ENCODE results near the gene GPR141.

GPR141 gene

DNA sequence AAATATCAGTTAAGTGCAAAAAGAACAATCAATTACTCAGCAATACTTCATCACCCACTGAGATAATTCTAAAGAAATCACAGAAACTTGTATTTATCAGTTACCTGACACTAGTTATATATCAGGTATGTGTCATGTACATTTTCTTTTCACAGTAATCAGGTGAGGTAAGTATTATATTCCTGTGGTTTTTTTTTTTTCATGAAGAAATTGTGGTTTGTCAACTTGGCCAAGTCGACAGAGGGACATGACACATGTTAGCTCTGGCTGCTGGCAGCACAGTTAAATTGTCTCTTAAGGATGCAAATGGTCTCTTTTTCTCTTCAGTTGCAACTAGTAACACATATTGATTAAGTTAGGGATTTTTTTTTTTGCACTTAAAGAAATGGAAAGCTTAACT, 13.7 kb upstream of the GPR141 start:
- TF ChIP-seq, protein P1, sequence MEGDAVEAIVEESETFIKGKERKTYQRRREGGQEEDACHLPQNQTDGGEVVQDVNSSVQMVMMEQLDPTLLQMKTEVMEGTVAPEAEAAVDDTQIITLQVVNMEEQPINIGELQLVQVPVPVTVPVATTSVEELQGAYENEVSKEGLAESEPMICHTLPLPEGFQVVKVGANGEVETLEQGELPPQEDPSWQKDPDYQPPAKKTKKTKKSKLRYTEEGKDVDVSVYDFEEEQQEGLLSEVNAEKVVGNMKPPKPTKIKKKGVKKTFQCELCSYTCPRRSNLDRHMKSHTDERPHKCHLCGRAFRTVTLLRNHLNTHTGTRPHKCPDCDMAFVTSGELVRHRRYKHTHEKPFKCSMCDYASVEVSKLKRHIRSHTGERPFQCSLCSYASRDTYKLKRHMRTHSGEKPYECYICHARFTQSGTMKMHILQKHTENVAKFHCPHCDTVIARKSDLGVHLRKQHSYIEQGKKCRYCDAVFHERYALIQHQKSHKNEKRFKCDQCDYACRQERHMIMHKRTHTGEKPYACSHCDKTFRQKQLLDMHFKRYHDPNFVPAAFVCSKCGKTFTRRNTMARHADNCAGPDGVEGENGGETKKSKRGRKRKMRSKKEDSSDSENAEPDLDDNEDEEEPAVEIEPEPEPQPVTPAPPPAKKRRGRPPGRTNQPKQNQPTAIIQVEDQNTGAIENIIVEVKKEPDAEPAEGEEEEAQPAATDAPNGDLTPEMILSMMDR (conservative IDR thresholded peaks at IDR 0.05; ENCODE audit: low read length): no peak
- DNase-seq (ENCODE audit: low read depth): no peak
- no peak overlapping the region for H3K4me3 ChIP-seq (ENCODE audit: low read length)

DNA sequence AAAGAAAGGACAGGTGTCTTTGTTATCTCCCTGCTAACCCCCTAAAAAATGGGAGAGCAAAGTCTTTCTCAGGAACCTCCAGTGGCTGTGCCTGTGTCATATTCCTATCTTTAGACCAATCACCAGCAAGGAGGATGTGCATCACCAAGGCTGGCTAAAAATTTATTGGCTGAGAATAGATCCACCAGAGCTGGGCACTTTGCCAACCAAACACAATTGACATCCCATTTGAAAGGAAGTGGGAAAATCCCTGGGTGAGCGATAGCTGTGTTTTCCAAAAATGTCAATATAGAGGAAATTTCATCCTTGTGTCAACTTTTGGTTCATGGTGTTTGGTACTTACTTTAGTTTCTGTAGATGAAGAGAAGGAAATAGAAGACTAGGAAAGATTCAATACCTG, 13.1 kb upstream of the GPR141 start:
- H3K4me3 ChIP-seq (ENCODE audit: low read length): no peak overlapping the region
- DNase-seq (ENCODE audit: low read depth): no peak
- TF ChIP-seq, protein P1 (conservative IDR thresholded peaks at IDR 0.05; ENCODE audit: low read length): no peak

DNA sequence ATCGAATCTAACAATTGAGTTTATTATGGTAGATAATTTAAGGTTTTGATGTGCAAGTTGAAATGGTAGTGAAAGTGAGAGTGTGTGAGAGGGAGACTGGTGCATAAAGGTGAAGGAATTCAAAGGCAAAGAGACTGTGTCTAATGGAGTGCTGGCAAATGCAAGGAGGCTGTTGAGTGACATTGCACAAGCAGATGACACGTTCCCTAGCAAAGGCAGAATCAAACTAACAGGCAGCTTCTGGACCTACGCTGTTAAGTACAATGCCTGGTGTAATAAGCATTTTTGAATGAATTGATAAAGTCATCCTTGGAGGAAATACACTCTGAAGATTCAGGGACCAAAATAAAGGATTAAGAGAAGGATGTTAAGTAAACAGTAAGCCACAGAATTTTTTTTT, 11.7 kb upstream of the GPR141 start:
- no peak overlapping the region for H3K4me3 ChIP-seq (ENCODE audit: low read length)
- no peak for DNase-seq (ENCODE audit: low read depth)
- TF ChIP-seq, protein P1 (conservative IDR thresholded peaks at IDR 0.05; ENCODE audit: low read length): no peak

DNA sequence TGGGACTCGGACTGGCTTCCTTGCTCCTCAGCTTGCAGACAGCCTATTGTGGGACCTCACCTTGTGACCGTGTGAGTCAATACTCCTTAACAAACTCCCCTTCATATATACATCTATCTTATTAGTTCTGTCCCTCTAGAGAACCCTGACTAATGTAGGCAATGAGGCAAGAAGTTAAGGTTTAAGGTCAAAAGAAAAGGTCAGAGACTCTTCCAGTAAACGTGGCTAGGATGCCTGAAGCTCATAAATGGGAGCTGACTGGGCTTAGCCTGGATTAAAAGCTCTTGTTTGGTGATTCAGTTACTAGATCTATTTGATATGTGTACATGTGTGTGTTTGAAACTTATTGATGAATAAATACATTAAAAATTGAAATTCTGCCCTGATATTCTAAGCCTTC, 10.6 kb upstream of the GPR141 start:
- H3K4me3 ChIP-seq (ENCODE audit: low read length): no peak overlapping the region
- TF ChIP-seq, protein P1 (conservative IDR thresholded peaks at IDR 0.05; ENCODE audit: low read length): no peak
- no peak for DNase-seq (ENCODE audit: low read depth)

DNA sequence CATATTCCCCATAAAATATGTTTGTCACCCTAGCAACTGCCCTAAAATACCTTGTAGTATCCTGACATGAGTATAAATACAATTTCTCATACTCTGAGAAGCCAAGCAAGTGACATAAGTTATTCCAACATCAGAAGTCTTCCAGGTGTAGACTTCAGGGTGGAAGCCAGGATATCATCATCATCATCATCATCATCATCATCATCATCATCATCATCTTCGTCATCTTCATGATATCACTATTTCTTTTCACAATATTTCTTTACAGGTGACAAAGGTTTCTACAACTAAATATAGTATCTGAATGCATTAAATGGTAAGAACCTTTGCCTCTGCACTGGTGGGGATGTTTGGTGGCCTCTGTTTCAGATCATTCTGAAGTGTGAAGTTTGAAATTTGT, 10.0 kb upstream of the GPR141 start:
- H3K4me3 ChIP-seq (ENCODE audit: low read length): no peak overlapping the region
- no peak for DNase-seq (ENCODE audit: low read depth)
- TF ChIP-seq, protein P1 (conservative IDR thresholded peaks at IDR 0.05; ENCODE audit: low read length): no peak

DNA sequence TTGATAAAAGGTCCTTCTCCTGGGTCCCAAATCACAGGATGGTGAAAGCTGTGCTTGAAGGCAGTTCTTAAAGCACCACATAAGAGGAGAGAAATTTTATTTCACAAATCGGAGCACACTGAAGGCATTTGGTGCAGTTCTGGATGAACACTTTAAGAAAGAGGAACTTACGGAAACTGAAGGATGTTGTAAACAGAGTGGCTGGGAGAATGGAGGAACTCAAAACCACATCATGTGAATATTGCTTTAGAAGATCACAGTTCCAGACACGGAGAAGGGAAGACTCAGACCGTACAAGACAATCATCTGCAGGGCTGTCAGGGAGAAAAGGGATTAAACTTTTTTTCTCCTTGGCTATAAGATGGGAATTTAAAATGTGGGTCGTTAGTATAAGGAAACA, 9.0 kb upstream of the GPR141 start:
- TF ChIP-seq, protein P1 (conservative IDR thresholded peaks at IDR 0.05; ENCODE audit: low read length): no peak
- no peak for DNase-seq (ENCODE audit: low read depth)

DNA sequence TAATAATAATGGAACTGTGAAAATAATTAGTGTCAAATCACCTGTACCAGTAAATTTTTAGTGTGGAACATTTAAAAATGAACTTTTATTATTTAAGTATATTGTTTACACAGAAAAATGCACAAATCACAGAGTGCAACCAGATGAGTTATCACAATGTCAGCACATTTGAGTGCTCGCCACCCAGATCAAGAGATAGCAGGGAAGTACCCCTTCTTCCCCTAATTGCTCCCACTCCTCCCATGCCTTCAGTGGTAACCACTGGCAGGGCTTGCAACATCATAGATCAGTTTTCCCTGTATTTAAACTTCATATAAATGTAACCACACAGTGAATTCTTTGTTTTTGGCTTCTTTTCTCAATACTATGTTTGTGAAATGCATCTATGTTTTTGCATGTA, 7.8 kb upstream of the GPR141 start:
- TF ChIP-seq, protein P1 (conservative IDR thresholded peaks at IDR 0.05; ENCODE audit: low read length): no peak
- DNase-seq (ENCODE audit: low read depth): no peak
- no peak overlapping the region for H3K4me3 ChIP-seq (ENCODE audit: low read length)

More for the DNA sequence above, 9.0 kb upstream of the GPR141 start:
- H3K4me3 ChIP-seq (ENCODE audit: low read length): no peak overlapping the region
